Astrocyte of the spinal cord (primary cell): ENCODE measurements around the gene MCM5.
A peak's percentile ranks its signal among the peaks of the same experiment; 100 is the strongest.

Experiments used
- DNase-seq: peaks from one replicate; pipeline ENCODE4 v3.0.0; 2011; ENCODE audit warnings: low read depth, low spot score
- H3K4me3 ChIP-seq: 2 replicates; pipeline ENCODE4 v1.5.1; 2011; ENCODE audit warnings: low read depth, mild to moderate bottlenecking, low read length, moderate library complexity
- CTCF ChIP-seq: IDR thresholded peaks from 2 replicates; pipeline ENCODE4 v1.5.1; 2012; ENCODE audit warnings: low read depth, mild to moderate bottlenecking, low read length, inconsistent platforms
- in situ Hi-C: cut with HindIII; loops from 2 replicates; pipeline ENCODE4 v1.10.0; 2017; ENCODE audit warnings: low sequenced_read_pairs

The MCM5 gene

DNA sequence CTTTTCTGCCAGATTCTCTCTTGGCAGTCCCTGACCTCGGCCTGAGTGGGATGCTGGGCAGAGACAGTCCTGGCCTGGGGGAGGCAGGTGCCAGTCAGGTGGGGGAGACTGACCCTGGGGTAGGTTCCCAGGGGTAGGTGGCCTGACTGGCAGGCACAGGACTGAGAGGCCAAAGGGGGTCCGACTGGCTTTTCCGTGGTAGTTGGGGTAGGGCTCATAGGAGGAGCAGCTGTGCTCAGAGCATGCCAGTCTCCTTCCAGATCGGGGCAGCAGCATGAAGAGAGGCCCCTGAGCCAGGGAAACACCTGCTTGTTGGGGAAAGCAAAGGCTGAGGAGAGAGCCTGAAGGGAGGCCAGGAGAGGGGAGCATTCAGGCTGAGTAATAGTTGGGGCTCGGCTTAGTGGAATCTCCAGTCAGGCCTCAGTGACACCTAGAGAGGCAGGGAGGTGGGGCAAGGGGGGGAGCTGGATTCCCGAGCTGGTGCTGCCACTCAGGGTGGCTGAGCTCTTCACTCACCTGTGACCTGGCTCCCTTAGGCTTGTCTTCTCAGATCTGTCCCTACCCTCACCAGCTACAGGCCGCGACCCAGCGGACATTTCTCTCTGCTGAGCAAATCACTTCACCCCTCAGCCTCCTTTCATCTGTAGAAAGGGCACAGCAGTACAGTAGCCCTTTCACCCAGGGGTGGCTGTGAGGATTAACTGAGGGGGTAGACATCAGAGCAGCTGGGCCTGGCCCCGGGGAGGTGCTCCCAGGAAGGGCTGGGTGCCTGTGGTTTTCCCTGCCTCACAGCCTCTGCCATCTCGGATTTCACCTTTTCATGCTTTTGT, 26.2 kb downstream of the MCM5 start:
- TF ChIP-seq CTCF = no peak
- in situ Hi-C loops = no loop called here
- H3K4me3 ChIP-seq = no peak overlapping the region
- DNase-seq = no peak

GRCh38 chr22:35426801-35427140, 26.8 kb downstream of the MCM5 start:
- DNase-seq = no peak
- no peak overlapping the region for H3K4me3 ChIP-seq
- in situ Hi-C loops = no loop called here
- no peak for TF ChIP-seq CTCF

- peak; percentile 84 for DNase-seq
- TF ChIP-seq CTCF = peak; percentile 96
- H3K4me3 ChIP-seq = no peak overlapping the region
- in situ Hi-C loops = no loop called here
These were observed 31.0 kb downstream of the MCM5 start for GRCh38 chr22:35430897-35431322.

- H3K4me3 ChIP-seq = no peak overlapping the region
- in situ Hi-C loops = no loop called here
- no peak for DNase-seq
- TF ChIP-seq CTCF = peak; percentile 36
These were observed 31.7 kb downstream of the MCM5 start for GRCh38 chr22:35431483-35432227.

DNA sequence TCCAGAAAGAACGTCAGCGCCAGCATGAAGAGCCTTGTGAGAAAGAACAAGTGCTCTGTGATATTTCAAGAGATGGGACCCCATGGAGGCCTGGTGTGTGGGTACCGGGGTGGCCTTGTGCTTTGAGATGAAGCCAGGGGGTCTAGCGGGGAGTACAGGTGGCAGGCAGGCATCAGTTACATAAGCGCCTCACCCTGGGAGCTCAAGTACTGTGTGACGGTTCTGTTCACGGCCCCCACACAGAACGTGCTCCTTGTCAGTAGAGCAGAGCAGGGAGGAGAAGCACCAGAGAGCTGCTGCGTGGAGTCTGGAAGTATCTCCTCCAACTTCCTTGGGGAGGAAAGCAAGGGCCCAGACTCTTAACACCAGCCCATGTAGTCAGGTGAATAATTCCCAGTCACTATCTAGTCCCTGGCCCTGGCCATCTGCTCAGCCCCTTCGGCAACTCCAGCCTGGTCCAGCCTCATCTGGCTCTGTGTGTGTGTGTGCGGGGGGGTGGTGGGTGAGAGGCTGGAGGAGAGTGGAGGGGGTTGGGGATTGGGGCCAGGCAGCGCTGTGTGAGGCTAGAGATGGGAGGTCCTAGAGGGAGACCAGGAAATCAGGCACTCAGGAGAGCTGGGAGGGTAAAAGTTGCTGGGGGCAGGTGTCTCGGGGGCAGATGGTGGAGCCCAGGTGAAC, 32.4 kb downstream of the MCM5 start:
- DNase-seq = no peak
- no peak for TF ChIP-seq CTCF
- in situ Hi-C loops = no loop called here
- H3K4me3 ChIP-seq = no peak overlapping the region

DNA sequence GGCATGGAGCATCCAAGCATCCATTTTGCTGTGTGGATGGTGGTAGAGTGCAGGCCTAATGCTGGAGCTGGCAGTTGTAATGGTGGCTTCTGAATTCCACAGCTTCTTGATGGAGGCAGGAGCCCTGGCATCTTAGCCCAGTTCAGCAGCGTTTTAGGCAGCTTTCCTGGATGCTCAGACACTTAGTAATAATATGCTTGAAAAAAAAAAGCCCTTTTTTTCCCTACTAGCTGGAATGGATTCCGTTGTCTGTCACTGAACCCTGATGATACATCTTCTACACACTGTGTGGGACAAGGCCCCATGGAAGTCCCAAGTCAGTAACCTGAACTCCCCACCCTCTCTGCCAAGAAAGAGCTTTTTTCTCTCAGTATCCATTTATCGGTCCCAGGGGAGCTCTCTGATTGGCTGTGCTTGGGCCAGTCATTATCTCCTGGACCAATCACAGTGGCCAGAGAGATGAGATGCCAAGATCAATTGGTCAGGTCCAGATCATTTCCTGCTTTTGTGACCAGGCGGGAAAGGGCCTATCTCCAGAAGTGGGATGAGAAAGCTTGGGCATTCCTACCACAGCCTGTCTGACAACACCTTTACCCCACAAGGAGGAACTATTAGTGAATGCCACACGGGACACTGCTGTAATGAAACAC, 34.2 kb downstream of the MCM5 start:
- TF ChIP-seq CTCF = no peak
- in situ Hi-C loops = no loop called here
- H3K4me3 ChIP-seq = no peak overlapping the region
- no peak for DNase-seq
